ENCODE measurements around the gene ABCD4.
"Not testable (repeated sequence)": the region's sequence is repeated elsewhere in the genome, so short reads cannot be mapped to it uniquely, and the experiment has no call there.

The ABCD4 gene

DNA sequence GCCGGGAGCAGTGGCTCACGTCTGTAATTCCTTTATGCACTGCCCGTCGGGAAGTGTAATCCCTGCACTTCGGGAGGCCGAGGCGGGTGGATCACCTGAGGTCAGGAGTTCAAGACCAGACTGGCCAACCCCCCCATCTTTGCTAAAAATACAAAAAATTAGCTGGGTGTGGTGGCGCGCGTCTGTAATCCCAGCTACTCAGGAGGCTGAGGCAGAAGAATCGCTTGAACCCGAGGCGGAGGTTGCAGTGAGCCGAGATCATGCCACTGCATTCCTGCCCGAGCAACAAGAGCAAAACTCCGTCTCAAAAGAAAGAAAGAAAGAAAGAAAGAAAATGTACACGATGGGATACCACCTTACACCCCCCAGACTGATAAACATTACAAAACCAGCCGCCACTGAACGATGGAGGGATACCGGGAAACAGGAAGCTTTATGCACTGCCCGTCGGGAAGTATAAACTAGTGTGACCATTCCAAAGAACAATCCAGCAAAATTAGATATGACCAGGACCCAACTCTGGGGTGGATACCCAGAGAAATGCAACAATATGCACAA lies 1.1 kb downstream of the ABCD4 start:
- DNase-seq = no peak

DNA sequence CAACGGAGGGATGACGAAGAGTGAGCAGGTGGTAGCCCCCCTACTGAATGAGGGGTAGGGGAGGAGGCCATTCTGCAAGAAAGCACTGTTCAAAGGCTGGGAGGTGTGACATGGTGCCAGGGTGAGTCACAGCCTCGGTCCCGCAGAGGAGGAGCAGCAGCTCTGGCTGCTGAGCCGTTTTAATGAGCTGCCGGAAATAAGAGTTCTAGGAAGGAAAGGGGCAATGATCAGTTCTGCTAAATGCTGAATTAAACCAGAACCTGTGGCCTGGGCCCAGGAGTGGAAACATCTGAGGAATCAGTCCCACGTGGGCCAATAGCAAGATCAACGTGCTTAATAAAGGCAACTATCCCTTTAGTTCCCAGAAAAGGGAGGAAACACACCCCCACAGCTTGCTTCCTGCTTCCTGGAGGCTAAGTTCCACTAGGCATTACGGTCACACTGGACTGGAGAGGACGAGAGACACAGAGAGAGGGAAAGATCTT lies 3.6 kb downstream of the ABCD4 start:
- peak in 1 of 2 experiments; percentile 17 for DNase-seq

DNA sequence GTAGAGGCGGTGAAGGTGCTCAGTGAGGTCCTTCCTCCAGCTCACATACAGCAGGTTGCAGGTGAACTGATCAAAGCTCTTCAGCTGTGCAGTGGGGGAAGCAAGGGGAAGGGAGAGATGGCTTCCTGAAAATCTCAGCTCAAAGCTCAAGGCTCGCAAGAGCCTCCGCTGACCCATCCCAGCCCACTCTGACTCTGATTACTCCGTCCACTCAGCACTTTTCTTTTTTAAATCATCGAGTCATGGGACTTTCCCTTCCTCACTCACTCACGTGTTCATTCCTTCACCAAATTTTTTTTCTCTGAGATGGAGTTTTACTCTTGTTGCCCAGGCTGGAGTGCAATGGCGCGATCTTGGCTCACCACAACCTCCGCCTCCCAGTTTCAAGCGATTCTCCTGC lies 4.7 kb downstream of the ABCD4 start:
- DNase-seq = no peak

DNA sequence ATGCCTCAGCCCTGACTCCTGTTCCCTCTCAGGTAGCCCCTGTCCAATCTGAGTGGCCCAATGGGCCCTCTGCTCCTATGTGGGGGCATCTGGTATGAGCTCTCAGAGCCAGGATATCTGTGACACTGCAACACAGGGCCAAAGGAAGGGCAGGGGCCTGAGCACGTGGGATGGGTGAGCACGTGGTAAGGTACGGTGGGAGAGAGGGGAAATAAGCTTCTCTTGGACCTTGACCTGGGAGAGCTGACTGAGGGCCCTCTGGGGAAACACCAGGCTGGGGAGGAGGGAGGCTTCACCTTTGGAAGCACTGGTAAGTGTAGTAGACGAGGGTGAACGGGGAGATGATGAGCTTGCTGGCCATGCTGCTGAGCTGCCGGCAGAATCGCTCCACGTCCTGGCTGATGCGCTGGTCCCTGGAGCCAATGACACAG lies 6.7 kb downstream of the ABCD4 start:
- no peak for DNase-seq

DNA sequence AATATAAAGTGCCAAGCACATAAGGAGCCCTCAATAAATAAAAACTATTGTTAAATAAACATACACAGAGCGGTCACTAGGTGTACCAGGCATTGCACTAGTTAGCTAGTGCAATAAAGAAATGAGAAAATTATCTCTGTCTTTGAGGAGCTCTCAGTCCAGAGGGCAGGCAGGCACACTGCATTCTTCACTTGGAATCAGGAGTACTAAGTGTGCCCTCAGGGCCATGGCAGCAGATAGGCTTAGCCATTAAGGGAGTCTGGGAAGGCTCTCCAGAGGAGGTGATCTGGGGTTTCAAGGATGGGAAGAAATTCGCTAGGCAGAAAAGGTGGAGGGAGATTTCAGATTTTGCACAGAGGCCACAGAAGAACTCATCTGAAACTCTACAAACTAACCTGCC lies 9.1 kb downstream of the ABCD4 start:
- DNase-seq = no peak

DNA sequence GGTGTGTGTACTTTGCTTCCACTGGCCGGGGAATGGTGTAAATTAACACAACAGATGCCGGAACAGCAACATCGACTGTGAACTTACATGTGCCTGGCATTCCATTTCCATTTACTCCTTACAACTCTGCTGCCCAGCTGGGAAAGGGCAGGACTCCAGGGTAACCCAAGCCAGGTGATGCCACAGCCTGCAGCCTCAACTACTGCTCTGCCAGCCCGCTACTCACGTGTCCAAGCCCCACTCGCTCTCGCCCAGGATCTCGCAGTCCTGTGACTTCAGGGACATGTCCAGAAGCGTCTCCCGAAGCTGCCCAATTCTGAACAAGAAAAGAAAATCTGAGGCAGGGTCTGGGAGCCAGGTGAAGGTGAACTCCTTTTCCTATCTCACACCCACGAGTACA lies 10.7 kb downstream of the ABCD4 start:
- DNase-seq = no peak

DNA sequence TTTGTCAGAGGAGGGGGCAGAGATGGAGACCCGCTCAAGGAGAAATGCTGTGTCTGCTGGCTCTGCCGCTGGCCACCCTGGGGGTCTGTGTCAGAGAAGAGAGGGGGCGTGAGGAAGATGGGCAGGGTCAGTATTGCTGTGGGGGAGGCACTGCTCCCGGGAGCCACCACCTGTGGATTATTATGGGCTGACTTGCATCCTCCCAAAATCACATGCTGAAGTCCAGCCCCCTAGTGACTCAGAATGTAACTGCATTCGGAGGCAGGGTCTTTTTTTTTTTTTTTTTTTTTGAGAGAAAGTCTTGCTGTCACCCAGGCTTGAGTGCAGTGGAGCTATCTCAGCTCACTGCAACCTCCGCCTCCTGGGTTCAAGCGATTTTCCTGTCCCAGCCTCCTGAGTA lies 12.3 kb downstream of the ABCD4 start:
- DNase-seq = no peak

DNA sequence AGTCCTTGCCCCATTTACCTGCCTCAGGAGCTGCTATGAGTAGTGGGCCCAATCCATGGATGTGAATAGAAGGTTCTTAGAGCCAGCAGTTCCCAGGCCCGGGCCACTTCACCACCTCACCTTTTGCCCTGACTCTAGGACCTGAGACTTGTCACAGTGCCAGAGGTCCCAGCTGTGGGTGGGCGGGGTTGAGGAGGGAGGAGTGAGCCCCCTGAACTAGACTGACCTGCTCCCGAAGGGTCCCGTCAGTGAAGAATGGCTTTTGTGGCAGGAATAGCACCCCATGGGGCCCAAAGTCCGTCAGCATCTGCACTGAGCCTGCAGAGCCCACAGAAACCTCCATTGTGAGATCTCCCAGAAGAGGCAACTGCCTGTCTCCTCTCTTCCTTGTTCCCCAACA lies 12.9 kb downstream of the ABCD4 start:
- no peak for DNase-seq

DNA sequence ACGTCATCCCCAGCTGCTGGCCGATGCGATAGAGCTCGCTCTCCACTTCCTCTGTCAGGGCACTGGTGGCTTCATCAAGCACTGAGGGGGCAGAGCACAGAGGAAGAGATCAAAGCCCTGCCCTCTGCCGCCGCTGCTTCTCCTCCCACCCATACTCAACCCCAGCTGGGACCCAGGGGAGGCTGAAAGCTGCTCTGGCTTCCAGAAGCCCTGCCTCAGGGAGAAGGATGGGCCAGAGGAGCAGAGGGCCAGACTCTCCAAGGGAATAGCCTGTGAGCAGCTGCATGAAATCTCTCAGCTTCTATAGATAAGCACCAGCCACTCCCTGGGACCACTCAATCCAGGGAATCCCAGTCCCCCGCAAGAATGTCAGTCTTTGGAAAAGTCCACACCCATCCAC lies 16.0 kb downstream of the ABCD4 start:
- no peak for DNase-seq

DNA sequence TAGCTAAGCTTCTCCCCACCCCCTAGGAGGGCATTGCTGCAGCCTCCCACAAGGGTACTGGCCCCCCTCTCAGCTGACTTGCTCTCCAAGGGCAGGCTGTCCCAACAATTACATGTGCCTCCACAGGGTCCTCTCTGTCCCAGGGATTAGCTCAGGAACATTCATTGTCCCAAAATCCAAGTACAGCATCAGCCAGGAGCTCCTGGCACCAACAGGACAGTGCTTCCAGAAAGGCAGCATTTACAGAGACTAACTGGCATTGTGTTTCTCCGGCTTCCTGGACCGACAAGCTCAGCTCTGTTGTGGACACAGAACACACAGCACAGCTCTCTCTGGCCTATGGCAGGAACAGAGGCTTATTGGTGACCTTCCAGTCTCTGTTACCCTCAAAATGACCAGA lies 21.7 kb downstream of the ABCD4 start:
- no peak for DNase-seq

DNA sequence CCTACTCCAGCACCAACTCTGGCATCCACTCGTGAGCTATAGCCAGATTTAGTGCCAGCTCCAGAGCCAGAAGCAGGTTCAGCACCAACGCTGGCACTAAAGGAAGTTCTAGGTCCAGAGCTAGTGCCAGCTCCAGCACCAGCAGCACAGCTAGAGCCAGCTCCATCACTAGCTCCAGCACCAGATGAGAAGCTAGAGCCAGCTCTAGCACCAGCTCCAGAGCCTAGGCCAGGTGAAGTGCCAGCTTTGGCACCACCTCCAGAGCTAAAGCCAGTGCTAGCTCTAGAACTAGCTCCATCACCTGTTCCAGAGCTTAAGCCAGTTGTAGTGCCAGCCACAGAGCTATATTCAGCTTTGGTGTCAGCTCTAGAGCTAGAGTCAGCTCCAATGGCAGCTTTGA lies 24.7 kb downstream of the ABCD4 start:
- DNase-seq = no peak

DNA sequence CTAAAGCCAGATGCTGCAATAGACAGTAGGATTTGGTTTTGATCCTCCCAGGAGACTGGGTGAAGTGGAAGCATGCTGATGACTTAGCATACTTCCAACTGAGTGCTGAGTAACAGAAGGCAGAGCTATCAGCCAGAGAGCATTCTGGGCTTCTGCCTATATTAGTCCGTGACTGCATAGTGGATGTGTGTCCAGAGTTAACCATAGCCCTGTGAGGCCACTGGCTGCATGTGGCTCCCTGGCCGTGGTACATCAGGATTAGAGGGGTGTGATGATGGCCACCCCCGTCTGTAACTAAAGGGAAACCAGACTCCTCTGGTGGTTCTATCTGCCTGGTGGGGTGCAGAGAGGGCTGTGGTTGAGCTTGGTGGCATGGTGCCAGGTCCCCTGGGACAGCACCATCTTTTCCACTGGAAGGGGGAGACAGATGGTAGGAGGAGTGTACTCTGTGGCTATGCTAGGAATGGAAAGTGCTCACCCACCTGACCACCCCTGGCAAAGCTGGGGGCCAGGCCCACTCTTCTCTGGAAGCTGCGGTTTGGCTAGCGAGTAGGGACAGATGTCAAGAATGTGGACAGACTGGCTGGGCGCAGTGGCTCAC lies 27.4 kb downstream of the ABCD4 start:
- DNase-seq = no peak

DNA sequence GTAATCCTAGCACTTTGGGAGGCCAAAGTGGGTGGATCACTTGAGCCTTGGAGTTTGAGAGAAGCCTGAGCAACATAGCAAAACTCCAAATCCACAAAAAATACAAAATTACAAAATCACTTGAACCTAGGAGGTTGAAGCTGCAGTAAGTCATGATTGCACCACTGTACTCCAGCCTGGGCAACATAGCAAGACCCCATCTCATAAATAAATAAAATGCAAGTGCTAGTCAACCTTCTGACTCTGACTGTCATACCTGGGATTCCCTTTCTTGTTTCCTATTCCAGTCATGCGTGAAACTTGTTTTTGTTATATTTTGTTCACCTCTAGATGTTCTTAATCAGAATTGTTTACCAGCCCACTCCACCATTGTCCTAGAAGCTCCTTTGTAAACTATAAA lies 31.4 kb downstream of the ABCD4 start:
- DNase-seq = no peak

DNA sequence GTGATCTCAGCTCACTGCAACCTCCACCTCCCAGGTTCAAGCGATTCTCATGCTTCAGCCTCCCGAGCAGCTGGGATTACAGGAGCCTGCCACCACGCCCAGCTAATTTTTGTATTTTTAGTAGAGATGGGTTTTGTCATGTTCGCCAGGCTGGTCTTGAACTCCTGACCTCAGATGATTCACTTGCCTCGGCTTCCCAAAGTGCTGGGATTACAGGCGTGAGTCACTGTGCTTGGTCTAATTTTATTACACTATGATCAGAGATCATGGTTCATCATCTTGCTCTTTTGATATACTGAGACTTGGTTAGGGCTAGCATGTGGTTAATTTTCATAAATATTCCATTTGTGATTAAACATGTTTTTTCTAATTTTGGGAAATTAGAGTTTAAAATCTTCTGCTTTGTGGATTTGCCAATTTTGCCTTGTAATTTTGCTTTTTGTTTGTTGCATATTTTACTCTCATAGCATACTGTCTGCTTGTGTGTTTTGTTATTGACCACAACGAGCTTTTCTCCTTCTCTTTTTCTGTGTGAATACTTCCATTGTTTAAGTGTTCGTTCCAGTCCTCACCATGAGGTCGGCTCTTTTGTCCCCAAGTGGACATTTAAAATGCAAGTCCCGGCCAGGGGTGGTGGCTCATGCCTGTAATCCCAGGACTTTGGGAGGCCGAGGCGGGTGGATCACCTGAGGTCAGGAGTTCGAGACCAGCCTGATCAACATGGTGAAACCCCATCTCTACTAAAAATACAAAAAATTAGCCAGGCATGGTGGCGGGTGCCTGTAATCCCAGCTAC lies 32.2 kb downstream of the ABCD4 start:
- DNase-seq = not testable (repeated sequence)

DNA sequence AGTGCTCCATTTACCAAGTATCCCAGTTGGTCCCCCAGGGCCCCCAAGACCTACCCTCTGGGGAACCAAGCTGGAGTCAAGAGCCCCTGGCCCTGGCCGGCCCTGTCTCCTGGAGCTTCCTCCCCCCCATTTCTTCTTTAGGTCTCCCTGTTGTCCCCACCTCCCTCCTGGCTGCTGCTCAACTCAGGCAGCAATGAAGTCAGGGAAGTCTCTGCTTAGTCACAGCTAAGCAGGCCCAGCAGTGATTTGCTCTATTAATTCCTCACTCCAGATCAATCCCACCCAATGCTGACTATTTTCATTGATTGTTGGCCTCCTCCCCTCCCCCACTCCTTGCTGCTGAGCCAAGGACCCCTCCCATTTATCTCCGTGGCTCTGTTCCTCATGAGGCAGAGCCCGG lies 35.1 kb downstream of the ABCD4 start:
- DNase-seq = no peak

DNA sequence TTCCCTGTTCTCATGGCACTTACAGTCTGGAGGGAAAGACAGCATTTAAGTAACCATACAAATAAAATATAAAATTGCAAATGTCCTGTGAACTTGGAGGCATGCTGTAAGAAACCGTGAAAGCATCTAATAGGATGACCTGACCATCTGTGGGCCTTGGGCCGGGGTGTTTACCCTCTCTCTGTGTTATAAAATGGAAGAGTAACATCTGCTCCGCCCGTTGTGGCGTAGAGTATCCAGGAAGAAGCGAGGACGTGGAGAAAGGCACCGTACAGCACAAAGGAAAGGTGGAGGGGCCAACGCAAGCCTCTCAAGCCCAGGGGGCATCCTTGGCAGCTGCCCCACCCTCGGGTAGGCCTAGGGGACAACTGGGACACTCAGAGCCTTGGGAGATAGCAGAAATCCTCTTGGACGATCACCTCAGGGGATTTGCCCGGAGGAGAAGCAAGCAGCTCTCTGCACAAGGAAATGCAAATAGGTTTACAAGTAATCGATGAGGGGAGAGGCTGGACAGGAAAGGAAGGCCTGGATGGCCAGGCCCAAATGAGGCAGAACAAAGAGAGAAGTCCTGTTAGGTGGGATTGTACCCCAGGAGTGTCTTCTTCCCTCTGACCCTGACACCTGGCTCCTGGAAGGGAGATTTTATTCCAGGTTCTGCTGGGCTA lies 37.3 kb downstream of the ABCD4 start:
- DNase-seq = no peak

DNA sequence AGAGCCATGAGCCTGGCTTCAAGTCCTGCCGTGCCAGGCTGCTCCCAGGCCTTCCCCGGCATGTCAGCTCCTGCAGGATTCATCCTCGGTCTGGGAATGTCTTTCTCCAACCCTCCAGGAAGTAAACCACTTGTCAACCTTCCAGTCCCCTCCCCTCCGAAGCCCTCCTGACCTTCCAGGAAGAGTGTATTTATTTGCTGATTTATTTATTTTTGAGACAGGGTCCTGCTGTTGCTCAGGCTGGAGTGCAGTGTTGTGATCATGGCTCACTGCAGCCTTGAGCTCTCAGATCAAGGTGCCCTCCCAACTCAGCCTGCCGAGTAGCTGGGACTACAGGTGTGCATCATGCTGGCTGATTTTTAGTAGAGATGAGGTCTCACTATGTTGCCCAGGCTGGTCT lies 38.8 kb downstream of the ABCD4 start:
- DNase-seq = no peak

DNA sequence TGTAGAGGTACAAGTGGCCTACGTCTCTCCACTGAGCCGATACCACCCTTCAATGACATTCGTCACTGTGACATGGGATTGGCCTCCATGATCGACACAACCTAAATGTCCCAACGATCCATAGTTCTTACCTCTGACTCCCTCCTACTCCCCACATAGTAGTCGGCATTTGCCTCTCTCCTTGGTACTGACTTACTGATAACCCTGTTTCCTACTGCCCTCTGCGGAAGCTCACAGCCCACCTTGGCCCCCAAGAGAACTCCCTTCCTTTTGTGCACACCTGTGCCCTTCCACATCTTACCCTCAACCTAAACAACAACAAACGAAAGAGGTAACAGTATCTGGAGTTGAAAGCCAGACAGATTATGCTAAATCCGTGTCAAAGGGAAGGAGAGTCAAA lies 39.6 kb downstream of the ABCD4 start:
- DNase-seq = no peak

DNA sequence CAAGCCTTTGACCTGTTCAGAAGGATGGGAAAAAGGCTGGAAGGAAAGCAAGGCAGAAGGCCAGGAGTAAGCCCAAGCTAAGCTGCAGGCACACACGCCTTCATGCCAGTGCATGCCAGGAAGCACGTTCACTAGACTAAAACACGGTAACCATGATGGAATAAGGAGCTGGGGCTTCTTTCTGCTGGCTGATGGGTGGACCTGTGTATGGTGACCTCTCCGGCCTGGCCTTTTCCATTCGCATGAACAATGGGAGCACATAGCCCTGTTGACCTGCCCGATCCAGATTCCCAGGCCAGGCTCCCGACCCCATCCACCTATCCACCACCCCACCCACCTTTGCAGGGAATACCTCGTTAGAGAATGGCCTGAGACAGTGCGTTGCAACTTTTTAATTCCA lies 40.7 kb downstream of the ABCD4 start:
- DNase-seq = no peak

DNA sequence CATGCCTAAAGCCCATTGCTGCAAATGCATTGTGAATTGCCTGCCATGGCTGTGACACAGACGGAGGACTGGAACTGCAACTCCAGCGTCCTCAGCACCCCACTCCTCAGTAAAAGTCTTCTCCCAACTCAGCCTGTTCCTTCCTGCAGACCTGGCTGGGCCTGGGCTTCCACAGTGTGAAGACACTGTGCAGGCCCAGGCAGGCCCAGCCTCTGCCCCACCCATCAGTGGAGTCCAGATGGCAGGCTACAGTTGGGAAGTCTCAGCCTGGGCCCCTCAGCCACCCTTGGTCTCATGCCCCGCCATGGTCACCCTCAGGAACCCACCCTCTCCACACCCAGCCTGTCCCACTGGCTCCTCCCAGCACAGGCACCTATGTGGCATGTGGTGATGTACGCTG lies 41.4 kb downstream of the ABCD4 start:
- DNase-seq = no peak

DNA sequence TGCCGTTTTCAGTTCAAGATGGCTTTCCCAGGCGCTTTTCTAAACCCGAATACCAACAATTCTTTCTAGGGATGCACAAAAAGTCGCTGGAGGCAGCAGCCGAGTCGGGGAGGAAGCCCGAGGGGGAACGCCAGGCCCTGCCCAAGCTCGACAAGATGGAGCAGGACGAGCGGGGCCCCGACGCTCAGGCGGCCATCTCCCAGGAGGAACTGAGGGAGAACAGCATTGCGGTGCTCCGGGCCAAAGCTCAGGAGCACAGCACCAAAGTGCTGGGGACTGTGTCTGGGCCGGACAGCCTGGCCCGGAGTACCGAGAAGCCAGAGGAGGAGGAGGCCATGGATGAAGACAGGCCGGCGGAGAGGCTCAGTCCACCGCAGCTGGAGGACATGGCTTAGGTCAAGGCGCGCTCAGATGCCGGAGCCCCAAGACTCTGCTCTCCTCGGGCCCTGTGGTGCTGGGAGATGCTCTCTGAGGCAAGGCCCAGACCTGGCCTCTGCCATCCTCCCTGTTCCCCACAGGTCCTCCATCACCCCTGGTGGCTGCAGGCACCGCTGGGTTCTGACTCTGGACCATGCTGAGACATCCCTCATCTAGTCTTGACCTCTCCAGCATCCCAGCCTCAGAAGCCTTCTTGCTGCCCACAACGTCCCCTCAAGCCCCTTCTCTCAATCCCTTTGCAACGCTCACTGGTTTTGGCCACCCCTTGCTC lies 42.1 kb downstream of the ABCD4 start:
- no peak for DNase-seq

DNA sequence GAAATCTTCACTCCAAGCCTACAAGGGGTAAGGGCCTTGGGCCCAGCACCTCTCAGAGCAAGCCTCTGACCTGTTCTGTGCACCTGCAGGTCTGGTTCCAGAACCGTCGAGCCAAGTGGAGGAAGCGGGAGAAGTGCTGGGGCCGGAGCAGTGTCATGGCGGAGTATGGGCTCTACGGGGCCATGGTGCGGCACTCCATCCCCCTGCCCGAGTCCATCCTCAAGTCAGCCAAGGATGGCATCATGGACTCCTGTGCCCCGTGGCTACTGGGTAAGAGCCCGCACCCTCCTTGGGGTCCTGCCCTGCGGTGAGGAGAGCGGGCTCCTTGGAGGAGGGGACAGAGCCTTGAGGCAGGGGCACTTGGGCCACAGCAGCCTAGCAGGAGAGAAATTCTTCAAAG lies 43.2 kb downstream of the ABCD4 start:
- no peak for DNase-seq

DNA sequence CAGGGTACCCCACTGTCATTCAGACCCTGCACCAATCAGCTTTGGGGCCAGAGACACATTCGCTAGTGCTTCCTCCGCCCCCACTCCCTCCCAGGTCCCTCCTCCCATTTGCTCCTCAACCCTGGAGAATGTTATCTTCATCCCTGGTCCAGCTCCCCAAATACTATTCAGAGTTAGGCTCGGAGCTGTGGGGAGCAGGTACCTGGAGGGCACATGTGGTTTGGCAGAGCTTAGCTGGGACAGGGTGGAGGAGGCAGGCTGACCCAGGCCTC lies 44.0 kb downstream of the ABCD4 start:
- no peak for DNase-seq
